Liver (tissue), 9 donors: ENCODE results near the gene SLC66A2. TPM values are rescaled to one million over a fixed set of nuclear protein-coding genes. Genes with fewer than 3 reads are reported as not detected.

ENCODE experiments used
- DNase-seq: peaks from one replicate; pipeline ENCODE4 v3.0.0-alpha.2; 2017; ENCODE audit warnings: low spot score
- H3K27ac ChIP-seq, 2 donors: one replicate each; pipeline ENCODE4 v1.7.0; 2013; ENCODE audit warnings: inconsistent platforms in 2 of 2, low read length in 2 of 2, control low read depth in 1 of 2, low read depth in 1 of 2, mild to moderate bottlenecking in 1 of 2
- H3K27me3 ChIP-seq, 4 donors: one replicate each; pipeline versions ENCODE4 v1.6.1 to v1.7.0; 2013; ENCODE audit warnings: low read length in 3 of 4, inconsistent platforms in 1 of 4, mild to moderate bottlenecking in 1 of 4, moderate library complexity in 1 of 4; ENCODE audit not compliant: control insufficient read depth in 4 of 4, insufficient read depth in 4 of 4
- H3K36me3 ChIP-seq, 4 donors: one replicate each; pipeline versions ENCODE4 v1.6.1 to v1.7.0; 2013; ENCODE audit warnings: low read length in 3 of 4, mild to moderate bottlenecking in 3 of 4, low read depth in 1 of 4, moderate library complexity in 1 of 4; ENCODE audit not compliant: control insufficient read depth in 4 of 4, insufficient read depth in 3 of 4
- H3K4me1 ChIP-seq, 4 donors: one replicate each; pipeline versions ENCODE4 v1.6.1 to v1.7.0; 2013; ENCODE audit warnings: low read length in 3 of 4, mild to moderate bottlenecking in 3 of 4, moderate library complexity in 1 of 4; ENCODE audit not compliant: control insufficient read depth in 4 of 4, insufficient read depth in 4 of 4
- H3K4me3 ChIP-seq, 3 donors: one replicate each; pipeline versions ENCODE4 v1.6.1 to v1.7.0; 2013; ENCODE audit warnings: low read length in 3 of 3, control low read depth in 1 of 3, low read depth in 1 of 3, mild to moderate bottlenecking in 1 of 3
- H3K9ac ChIP-seq, 2 donors: one replicate each; pipeline ENCODE4 v1.7.0; 2013; ENCODE audit warnings: low read length in 2 of 2, mild to moderate bottlenecking in 2 of 2, moderate library complexity in 2 of 2, control low read depth in 1 of 2, low read depth in 1 of 2
- H3K9me3 ChIP-seq, 4 donors: one replicate each; pipeline versions ENCODE4 v1.6.1 to v1.7.0; 2013; ENCODE audit warnings: low read length in 3 of 4; ENCODE audit not compliant: control insufficient read depth in 4 of 4
- EGR1 ChIP-seq, 2 donors: IDR thresholded peaks; 2 replicates each; pipeline ENCODE4 v1.6.1; 2016 to 2018; ENCODE audit warnings: antibody characterized with exemption in 2 of 2, low read depth in 2 of 2
- FOXA1 ChIP-seq: IDR thresholded peaks from 2 replicates; pipeline ENCODE4 v1.6.1; 2016; ENCODE audit warnings: antibody characterized with exemption
- FOXA2 ChIP-seq: IDR thresholded peaks from 2 replicates; pipeline ENCODE4 v1.6.1; 2016; ENCODE audit warnings: antibody characterized with exemption
- GABPA ChIP-seq, 2 donors: IDR thresholded peaks in 1 of 2; conservative IDR thresholded peaks in 1 of 2; 2 replicates each; pipeline ENCODE4 v1.6.1; 2016; ENCODE audit warnings: antibody characterized with exemption in 2 of 2, mild to moderate bottlenecking in 1 of 2, moderate library complexity in 1 of 2
- HNF4A ChIP-seq, 2 donors: conservative IDR thresholded peaks; 2 replicates each; pipeline ENCODE4 v1.6.1; 2016; ENCODE audit warnings: antibody characterized with exemption in 2 of 2, mild to moderate bottlenecking in 2 of 2
- HNF4G ChIP-seq: IDR thresholded peaks from 2 replicates; pipeline ENCODE4 v1.6.1; 2016; ENCODE audit warnings: antibody characterized with exemption
- JUND ChIP-seq, 2 donors: IDR thresholded peaks; 2 replicates each; pipeline ENCODE4 v1.6.1; 2016; ENCODE audit warnings: antibody characterized with exemption in 2 of 2
- NR2F2 ChIP-seq: IDR thresholded peaks from 2 replicates; pipeline ENCODE4 v1.6.1; 2016; ENCODE audit warnings: antibody characterized with exemption
- RAD21 ChIP-seq, 2 donors: IDR thresholded peaks; 2 replicates each; pipeline ENCODE4 v1.6.1; 2016; ENCODE audit warnings: antibody characterized with exemption in 2 of 2, mild to moderate bottlenecking in 2 of 2
- RXRA ChIP-seq, 2 donors: IDR thresholded peaks; 2 replicates each; pipeline ENCODE4 v1.6.1; 2017 to 2018; ENCODE audit warnings: antibody characterized with exemption in 2 of 2, mild to moderate bottlenecking in 1 of 2
- SP1 ChIP-seq: IDR thresholded peaks from 2 replicates; pipeline ENCODE4 v1.6.1; 2018; ENCODE audit warnings: antibody characterized with exemption, mild to moderate bottlenecking
- TAF1 ChIP-seq: conservative IDR thresholded peaks from 2 replicates; pipeline ENCODE4 v1.6.1; 2016; ENCODE audit warnings: antibody characterized with exemption, mild to moderate bottlenecking
- YY1 ChIP-seq: IDR thresholded peaks from 2 replicates; pipeline ENCODE4 v1.6.1; 2016; ENCODE audit warnings: antibody characterized with exemption, mild to moderate bottlenecking
- WGBS: extraction: QIAGEN DNeasy Blood & Tissue Kit; methylation state at CpG from one replicate; pipeline ENCODE4 v1.1.7; 2013; 5-methylcytosine and 5-hydroxymethylcytosine counted together
- polyA plus RNA-seq, 2 donors: library from polyadenylated mRNA; stranded (reverse) in 1 of 2; unstranded in 1 of 2; fragments of 200-250 nt in 1 of 2; fragments of >200 nt in 1 of 2; fragmentation: Nextera tagmentation in 1 of 2; extraction: Ambion mirVana in 1 of 2; gene quantifications; one replicate each; pipeline versions ENCODE4 v1.2.1 to v1.2.3, GENCODE V29; 2013 to 2015
- total RNA-seq, 2 donors: library from RNA; depleted of rRNA; stranded (reverse); fragments of >200 nt; gene quantifications; one replicate each; pipeline ENCODE4 v1.2.3, GENCODE V29; 2014
- TF ChIP-seq, protein P1 (sequence below): IDR thresholded peaks from 2 replicates; pipeline ENCODE4 v1.6.1; 2016; ENCODE audit warnings: antibody characterized with exemption
- TF ChIP-seq, protein P2 (sequence below): IDR thresholded peaks from 2 replicates; pipeline ENCODE4 v1.6.1; 2016; ENCODE audit warnings: antibody characterized with exemption, mild to moderate bottlenecking
- TF ChIP-seq, protein P3 (sequence below): IDR thresholded peaks from 2 replicates; pipeline ENCODE4 v1.6.1; 2016; ENCODE audit warnings: antibody characterized with exemption
- TF ChIP-seq, protein P4 (sequence below): IDR thresholded peaks from 2 replicates; pipeline ENCODE4 v1.6.1; 2016; ENCODE audit warnings: antibody characterized with exemption
- TF ChIP-seq, protein P5 (sequence below): fragments of 150-350 bp; IDR thresholded peaks from 2 replicates; pipeline ENCODE4 v1.5.1; 2017; ENCODE audit warnings: improper control_type of control experiment, low read depth, low read length; ENCODE audit not compliant: missing input control
- donor health status: healthy.
- donor health status: healthy.
- donor health status: healthy.
- donor health status: healthy.
- donor health status: healthy.

SLC66A2 gene
- total and polyA plus RNA-seq, 4 donors, result 47.8 to 107 (median 67.9) TPM

DNA sequence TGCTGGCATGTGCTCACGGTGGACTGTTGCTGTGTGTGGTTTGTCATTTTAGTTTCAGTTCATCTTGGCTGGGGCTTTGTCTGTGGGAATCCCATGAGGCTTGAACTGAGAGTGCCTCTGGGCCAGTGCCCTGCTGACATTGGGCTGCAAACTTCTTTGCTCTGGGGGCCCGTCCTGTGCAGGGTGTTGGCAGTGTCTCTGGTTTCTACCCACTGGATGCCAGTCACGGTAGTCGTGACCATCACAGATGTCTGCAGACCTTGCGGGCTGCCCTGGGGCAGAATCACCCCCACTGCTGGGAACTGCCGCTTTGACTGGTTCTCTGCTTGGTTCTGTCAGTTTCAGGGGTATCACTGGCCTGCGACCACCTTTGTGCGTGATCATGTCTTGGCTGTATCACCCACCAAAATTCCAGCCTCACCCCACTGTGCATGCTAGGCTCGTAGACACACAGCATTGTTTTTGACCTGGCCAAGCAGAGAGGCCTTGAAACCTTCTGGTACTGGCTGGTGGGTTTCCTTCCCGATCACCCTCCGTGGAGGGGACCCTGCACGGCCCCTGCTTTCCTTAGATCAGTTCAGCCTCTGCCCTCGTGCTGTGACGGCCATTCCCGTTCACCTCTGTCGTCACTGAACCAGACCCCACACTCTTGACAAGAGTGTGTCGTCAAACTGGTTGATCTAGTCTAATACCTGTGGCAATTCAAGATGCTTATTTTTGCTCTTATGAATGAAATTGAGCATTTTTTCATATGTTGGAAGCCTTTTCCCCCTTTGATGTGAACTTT lies 96.1 kb downstream of the SLC66A2 start:
- Histone ChIP-seq H3K36me3 (no peaks in the 10 kb centered on the region), H3K9me3 (peaks cover 0 to 4% (median 0%) of the 10 kb centered on the region in 4 donors), H3K4me3 (no peak overlapping the region), H3K27ac (no peak overlapping the region), H3K27me3 (peaks cover 0 to 4% (median 2%) of the 10 kb centered on the region in 4 donors), H3K4me1 (no peaks in the 10 kb centered on the region), H3K9ac (no peak overlapping the region)
- peak; percentile 21 for DNase-seq
- no peak for TF ChIP-seq RXRA (IDR thresholded peaks at IDR 0.05)
- TF ChIP-seq, protein P1, sequence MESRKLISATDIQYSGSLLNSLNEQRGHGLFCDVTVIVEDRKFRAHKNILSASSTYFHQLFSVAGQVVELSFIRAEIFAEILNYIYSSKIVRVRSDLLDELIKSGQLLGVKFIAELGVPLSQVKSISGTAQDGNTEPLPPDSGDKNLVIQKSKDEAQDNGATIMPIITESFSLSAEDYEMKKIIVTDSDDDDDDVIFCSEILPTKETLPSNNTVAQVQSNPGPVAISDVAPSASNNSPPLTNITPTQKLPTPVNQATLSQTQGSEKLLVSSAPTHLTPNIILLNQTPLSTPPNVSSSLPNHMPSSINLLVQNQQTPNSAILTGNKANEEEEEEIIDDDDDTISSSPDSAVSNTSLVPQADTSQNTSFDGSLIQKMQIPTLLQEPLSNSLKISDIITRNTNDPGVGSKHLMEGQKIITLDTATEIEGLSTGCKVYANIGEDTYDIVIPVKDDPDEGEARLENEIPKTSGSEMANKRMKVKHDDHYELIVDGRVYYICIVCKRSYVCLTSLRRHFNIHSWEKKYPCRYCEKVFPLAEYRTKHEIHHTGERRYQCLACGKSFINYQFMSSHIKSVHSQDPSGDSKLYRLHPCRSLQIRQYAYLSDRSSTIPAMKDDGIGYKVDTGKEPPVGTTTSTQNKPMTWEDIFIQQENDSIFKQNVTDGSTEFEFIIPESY, result no peak
- no peak for TF ChIP-seq RAD21 (IDR thresholded peaks at IDR 0.05)
- no peak for TF ChIP-seq NR2F2
- TF ChIP-seq FOXA1, result no peak
- TF ChIP-seq HNF4A (conservative IDR thresholded peaks at IDR 0.05), result no peak
- TF ChIP-seq FOXA2, result no peak
- no peak for TF ChIP-seq TAF1
- TF ChIP-seq SP1, result no peak
- TF ChIP-seq, protein P2, sequence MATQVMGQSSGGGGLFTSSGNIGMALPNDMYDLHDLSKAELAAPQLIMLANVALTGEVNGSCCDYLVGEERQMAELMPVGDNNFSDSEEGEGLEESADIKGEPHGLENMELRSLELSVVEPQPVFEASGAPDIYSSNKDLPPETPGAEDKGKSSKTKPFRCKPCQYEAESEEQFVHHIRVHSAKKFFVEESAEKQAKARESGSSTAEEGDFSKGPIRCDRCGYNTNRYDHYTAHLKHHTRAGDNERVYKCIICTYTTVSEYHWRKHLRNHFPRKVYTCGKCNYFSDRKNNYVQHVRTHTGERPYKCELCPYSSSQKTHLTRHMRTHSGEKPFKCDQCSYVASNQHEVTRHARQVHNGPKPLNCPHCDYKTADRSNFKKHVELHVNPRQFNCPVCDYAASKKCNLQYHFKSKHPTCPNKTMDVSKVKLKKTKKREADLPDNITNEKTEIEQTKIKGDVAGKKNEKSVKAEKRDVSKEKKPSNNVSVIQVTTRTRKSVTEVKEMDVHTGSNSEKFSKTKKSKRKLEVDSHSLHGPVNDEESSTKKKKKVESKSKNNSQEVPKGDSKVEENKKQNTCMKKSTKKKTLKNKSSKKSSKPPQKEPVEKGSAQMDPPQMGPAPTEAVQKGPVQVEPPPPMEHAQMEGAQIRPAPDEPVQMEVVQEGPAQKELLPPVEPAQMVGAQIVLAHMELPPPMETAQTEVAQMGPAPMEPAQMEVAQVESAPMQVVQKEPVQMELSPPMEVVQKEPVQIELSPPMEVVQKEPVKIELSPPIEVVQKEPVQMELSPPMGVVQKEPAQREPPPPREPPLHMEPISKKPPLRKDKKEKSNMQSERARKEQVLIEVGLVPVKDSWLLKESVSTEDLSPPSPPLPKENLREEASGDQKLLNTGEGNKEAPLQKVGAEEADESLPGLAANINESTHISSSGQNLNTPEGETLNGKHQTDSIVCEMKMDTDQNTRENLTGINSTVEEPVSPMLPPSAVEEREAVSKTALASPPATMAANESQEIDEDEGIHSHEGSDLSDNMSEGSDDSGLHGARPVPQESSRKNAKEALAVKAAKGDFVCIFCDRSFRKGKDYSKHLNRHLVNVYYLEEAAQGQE, result no peak
- TF ChIP-seq JUND (IDR thresholded peaks at IDR 0.05), result no peak
- TF ChIP-seq, protein P3, sequence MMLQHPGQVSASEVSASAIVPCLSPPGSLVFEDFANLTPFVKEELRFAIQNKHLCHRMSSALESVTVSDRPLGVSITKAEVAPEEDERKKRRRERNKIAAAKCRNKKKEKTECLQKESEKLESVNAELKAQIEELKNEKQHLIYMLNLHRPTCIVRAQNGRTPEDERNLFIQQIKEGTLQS, result no peak
- TF ChIP-seq EGR1 (IDR thresholded peaks at IDR 0.05; ENCODE audit: low read depth in 2 of 2), result no peak
- TF ChIP-seq GABPA (IDR thresholded peaks at IDR 0.05 in 1 of 2, conservative IDR thresholded peaks at IDR 0.05 in 1 of 2), result no peak
- no peak for TF ChIP-seq HNF4G
- 82% methylated on average over 17 of the region's 17 CpGs for WGBS

DNA sequence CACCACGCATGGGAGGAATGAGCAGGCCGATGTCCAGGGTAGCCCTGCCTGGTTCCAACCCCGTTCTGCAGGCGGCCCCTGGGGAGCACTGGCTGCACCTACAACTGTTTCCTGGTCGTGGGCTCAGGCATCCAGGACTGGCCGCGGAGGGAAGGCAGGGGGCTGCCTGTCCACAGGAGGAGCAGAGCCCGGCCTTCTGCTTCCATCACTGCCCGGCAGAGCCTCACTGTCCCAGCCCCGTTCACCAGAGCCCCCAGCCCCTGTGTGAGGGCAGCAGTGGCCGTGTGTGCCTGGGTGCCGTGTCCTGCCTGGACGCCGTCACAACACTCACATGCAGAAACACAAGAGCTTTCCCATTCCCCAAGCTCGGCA lies 97.5 kb downstream of the SLC66A2 start:
- H3K27me3 ChIP-seq, result peaks cover 0 to 4% (median 2%) of the 10 kb centered on the region in 4 donors
- no peak for DNase-seq
- H3K9ac ChIP-seq, result no peak overlapping the region
- TF ChIP-seq HNF4A (conservative IDR thresholded peaks at IDR 0.05) (no peak), HNF4G (no peak), NR2F2 (no peak), FOXA2 (no peak), RAD21 (IDR thresholded peaks at IDR 0.05) (no peak), RXRA (IDR thresholded peaks at IDR 0.05) (no peak), GABPA (IDR thresholded peaks at IDR 0.05 in 1 of 2, conservative IDR thresholded peaks at IDR 0.05 in 1 of 2) (no peak), FOXA1 (no peak), EGR1 (IDR thresholded peaks at IDR 0.05; ENCODE audit: low read depth in 2 of 2) (no peak), JUND (IDR thresholded peaks at IDR 0.05) (no peak), YY1 (no peak), SP1 (no peak)
- TF ChIP-seq, protein P3, result no peak
- TF ChIP-seq, protein P1, result no peak
- TF ChIP-seq, protein P4, sequence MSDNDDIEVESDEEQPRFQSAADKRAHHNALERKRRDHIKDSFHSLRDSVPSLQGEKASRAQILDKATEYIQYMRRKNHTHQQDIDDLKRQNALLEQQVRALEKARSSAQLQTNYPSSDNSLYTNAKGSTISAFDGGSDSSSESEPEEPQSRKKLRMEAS, result no peak
- TF ChIP-seq, protein P5, sequence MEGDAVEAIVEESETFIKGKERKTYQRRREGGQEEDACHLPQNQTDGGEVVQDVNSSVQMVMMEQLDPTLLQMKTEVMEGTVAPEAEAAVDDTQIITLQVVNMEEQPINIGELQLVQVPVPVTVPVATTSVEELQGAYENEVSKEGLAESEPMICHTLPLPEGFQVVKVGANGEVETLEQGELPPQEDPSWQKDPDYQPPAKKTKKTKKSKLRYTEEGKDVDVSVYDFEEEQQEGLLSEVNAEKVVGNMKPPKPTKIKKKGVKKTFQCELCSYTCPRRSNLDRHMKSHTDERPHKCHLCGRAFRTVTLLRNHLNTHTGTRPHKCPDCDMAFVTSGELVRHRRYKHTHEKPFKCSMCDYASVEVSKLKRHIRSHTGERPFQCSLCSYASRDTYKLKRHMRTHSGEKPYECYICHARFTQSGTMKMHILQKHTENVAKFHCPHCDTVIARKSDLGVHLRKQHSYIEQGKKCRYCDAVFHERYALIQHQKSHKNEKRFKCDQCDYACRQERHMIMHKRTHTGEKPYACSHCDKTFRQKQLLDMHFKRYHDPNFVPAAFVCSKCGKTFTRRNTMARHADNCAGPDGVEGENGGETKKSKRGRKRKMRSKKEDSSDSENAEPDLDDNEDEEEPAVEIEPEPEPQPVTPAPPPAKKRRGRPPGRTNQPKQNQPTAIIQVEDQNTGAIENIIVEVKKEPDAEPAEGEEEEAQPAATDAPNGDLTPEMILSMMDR, result no peak
- H3K4me3 ChIP-seq, result no peak overlapping the region
- no peaks in the 10 kb centered on the region for H3K4me1 ChIP-seq
- no peaks in the 10 kb centered on the region for H3K36me3 ChIP-seq
- peaks cover 0 to 4% (median 0%) of the 10 kb centered on the region in 4 donors for H3K9me3 ChIP-seq
- WGBS, result 86% methylated on average over 15 of the region's 15 CpGs
- H3K27ac ChIP-seq, result no peak overlapping the region
